ENCODE measurements around the gene ZFAND2A. TPM values are rescaled to one million over a fixed set of nuclear protein-coding genes. Genes with fewer than 3 reads are reported as not detected.
"Not testable (repeated sequence)": the region's sequence is repeated elsewhere in the genome, so short reads cannot be mapped to it uniquely, and the experiment has no call there.

The ZFAND2A gene
- 10 to 100 TPM; 19.3 to 25.0 (median 22.3) TPM for total RNA-seq

- ATAC-seq (peak; percentile 98), DNase-seq (peak; percentile 98)
- peaks cover 14% of the 10 kb centered on the region for H3K36me3 Mint-ChIP-seq (ENCODE audit: insufficient read depth)
- peaks cover 29% of the 10 kb centered on the region for H3K4me1 Mint-ChIP-seq (ENCODE audit: low read depth)
- no peaks in the 10 kb centered on the region for H3K9me3 Mint-ChIP-seq
- H3K27me3 Mint-ChIP-seq (ENCODE audit: low read depth): no peaks in the 10 kb centered on the region
- H3K4me3 Mint-ChIP-seq: peak within 1 kb of the TSS; percentile 93
These were observed at the start of gene ZFAND2A for GRCh38 chr7:1159891-1160669. Gene ZFAND2A, minus strand, starts transcription at chr7:1160196. Its CDS starts 1,984 bp downstream, at chr7:1158212.

GRCh38 chr7:1209097-1209496 lies 49.1 kb upstream of the ZFAND2A start:
- ATAC-seq: no peak
- H3K9me3 Mint-ChIP-seq: no peaks in the 10 kb centered on the region
- H3K27me3 Mint-ChIP-seq (ENCODE audit: low read depth): peaks cover 36% of the 10 kb centered on the region
- no peaks in the 10 kb centered on the region for H3K4me1 Mint-ChIP-seq (ENCODE audit: low read depth)
- no peaks in the 10 kb centered on the region for H3K36me3 Mint-ChIP-seq (ENCODE audit: insufficient read depth)
- no peak for DNase-seq
- H3K4me3 Mint-ChIP-seq: no peak overlapping the region

GRCh38 chr7:1205742-1206141 lies 45.7 kb upstream of the ZFAND2A start:
- not testable (repeated sequence) for H3K4me1 Mint-ChIP-seq (ENCODE audit: low read depth); ATAC-seq; H3K36me3 Mint-ChIP-seq (ENCODE audit: insufficient read depth); H3K4me3 Mint-ChIP-seq; DNase-seq; H3K9me3 Mint-ChIP-seq
- H3K27me3 Mint-ChIP-seq (ENCODE audit: low read depth): peaks cover 31% of the 10 kb centered on the region

- peaks cover 21% of the 10 kb centered on the region for H3K27me3 Mint-ChIP-seq (ENCODE audit: low read depth)
- ATAC-seq (no peak), DNase-seq (no peak)
- no peaks in the 10 kb centered on the region for H3K4me1 Mint-ChIP-seq (ENCODE audit: low read depth)
- H3K36me3 Mint-ChIP-seq (ENCODE audit: insufficient read depth): no peaks in the 10 kb centered on the region
- H3K4me3 Mint-ChIP-seq: no peak overlapping the region
- H3K9me3 Mint-ChIP-seq: no peaks in the 10 kb centered on the region
These were observed 44.6 kb upstream of the ZFAND2A start for GRCh38 chr7:1204460-1205140.

GRCh38 chr7:1202914-1203313 lies 42.9 kb upstream of the ZFAND2A start:
- not testable (repeated sequence) for H3K4me3 Mint-ChIP-seq; DNase-seq; ATAC-seq; H3K9me3 Mint-ChIP-seq; H3K36me3 Mint-ChIP-seq (ENCODE audit: insufficient read depth); H3K4me1 Mint-ChIP-seq (ENCODE audit: low read depth)
- peaks cover 15% of the 10 kb centered on the region for H3K27me3 Mint-ChIP-seq (ENCODE audit: low read depth)

- H3K4me1 Mint-ChIP-seq (ENCODE audit: low read depth): no peaks in the 10 kb centered on the region
- H3K27me3 Mint-ChIP-seq (ENCODE audit: low read depth): peaks cover 13% of the 10 kb centered on the region
- H3K4me3 Mint-ChIP-seq: no peak overlapping the region
- no peaks in the 10 kb centered on the region for H3K9me3 Mint-ChIP-seq
- ATAC-seq (no peak), DNase-seq (no peak)
- H3K36me3 Mint-ChIP-seq (ENCODE audit: insufficient read depth): no peaks in the 10 kb centered on the region
These were observed 41.9 kb upstream of the ZFAND2A start for GRCh38 chr7:1201916-1202315.

GRCh38 chr7:1200045-1200444 lies 40.0 kb upstream of the ZFAND2A start:
- ATAC-seq: no peak
- no peak for DNase-seq
- Mint-ChIP-seq H3K4me1 (ENCODE audit: low read depth) (no peaks in the 10 kb centered on the region), H3K9me3 (no peaks in the 10 kb centered on the region), H3K27me3 (ENCODE audit: low read depth) (peaks cover 14% of the 10 kb centered on the region), H3K4me3 (no peak overlapping the region), H3K36me3 (ENCODE audit: insufficient read depth) (no peaks in the 10 kb centered on the region)

GRCh38 chr7:1197997-1198625 lies 38.1 kb upstream of the ZFAND2A start:
- H3K36me3 Mint-ChIP-seq (ENCODE audit: insufficient read depth): no peaks in the 10 kb centered on the region
- peaks cover 11% of the 10 kb centered on the region for H3K27me3 Mint-ChIP-seq (ENCODE audit: low read depth)
- no peaks in the 10 kb centered on the region for H3K9me3 Mint-ChIP-seq

GRCh38 chr7:1196950-1197349 lies 37.0 kb upstream of the ZFAND2A start:
- ATAC-seq (no peak), DNase-seq (no peak)
- Mint-ChIP-seq H3K4me1 (ENCODE audit: low read depth) (peaks cover 6% of the 10 kb centered on the region), H3K27me3 (ENCODE audit: low read depth) (peaks cover 13% of the 10 kb centered on the region), H3K4me3 (no peak overlapping the region), H3K9me3 (no peaks in the 10 kb centered on the region), H3K36me3 (ENCODE audit: insufficient read depth) (no peaks in the 10 kb centered on the region)

More at GRCh38 chr7:1197997-1198625, 38.1 kb upstream of the ZFAND2A start:
- ATAC-seq (no peak), DNase-seq (no peak)
- H3K4me3 Mint-ChIP-seq: no peak overlapping the region
- no peaks in the 10 kb centered on the region for H3K4me1 Mint-ChIP-seq (ENCODE audit: low read depth)

GRCh38 chr7:1196441-1196840 lies 36.4 kb upstream of the ZFAND2A start:
- not testable (repeated sequence) for H3K9me3 Mint-ChIP-seq; H3K4me3 Mint-ChIP-seq; H3K27me3 Mint-ChIP-seq (ENCODE audit: low read depth); ATAC-seq; DNase-seq; H3K36me3 Mint-ChIP-seq (ENCODE audit: insufficient read depth)
- peaks cover 10% of the 10 kb centered on the region for H3K4me1 Mint-ChIP-seq (ENCODE audit: low read depth)

- DNase-seq (peak; percentile 33), ATAC-seq (peak; percentile 69 to 74)
- peaks cover 11% of the 10 kb centered on the region for H3K27me3 Mint-ChIP-seq (ENCODE audit: low read depth)
- no peaks in the 10 kb centered on the region for H3K36me3 Mint-ChIP-seq (ENCODE audit: insufficient read depth)
- peaks cover 10% of the 10 kb centered on the region for H3K4me1 Mint-ChIP-seq (ENCODE audit: low read depth)
- no peak overlapping the region for H3K4me3 Mint-ChIP-seq
- H3K9me3 Mint-ChIP-seq: no peaks in the 10 kb centered on the region
These were observed 33.8 kb upstream of the ZFAND2A start for GRCh38 chr7:1193593-1194424.

GRCh38 chr7:1192171-1192676 lies 32.2 kb upstream of the ZFAND2A start:
- DNase-seq (no peak), ATAC-seq (peak; percentile 51 to 69)
- Mint-ChIP-seq H3K4me3 (peak overlapping the region; percentile 48), H3K9me3 (no peaks in the 10 kb centered on the region), H3K4me1 (ENCODE audit: low read depth) (peaks cover 10% of the 10 kb centered on the region), H3K36me3 (ENCODE audit: insufficient read depth) (no peaks in the 10 kb centered on the region), H3K27me3 (ENCODE audit: low read depth) (peaks cover 12% of the 10 kb centered on the region)

GRCh38 chr7:1189986-1190772 lies 30.2 kb upstream of the ZFAND2A start:
- DNase-seq (no peak), ATAC-seq (no peak)
- Mint-ChIP-seq H3K4me3 (no peak overlapping the region), H3K4me1 (ENCODE audit: low read depth) (peaks cover 10% of the 10 kb centered on the region), H3K27me3 (ENCODE audit: low read depth) (peaks cover 20% of the 10 kb centered on the region), H3K9me3 (no peaks in the 10 kb centered on the region), H3K36me3 (ENCODE audit: insufficient read depth) (no peaks in the 10 kb centered on the region)

All from activated T-cell treated with anti-CD3 and anti-CD28 coated beads, Interleukin-2, amount 50 U/mL, for 4 hours (primary cell).